Smooth muscle cell (in vitro differentiated cells): ENCODE results near the gene POLR2L. TPM values are rescaled to one million over a fixed set of nuclear protein-coding genes. Genes with fewer than 3 reads are reported as not detected.
A peak's percentile ranks its signal among the peaks of the same experiment; 100 is the strongest.

ENCODE experiments used
- DNase-seq: peaks from one replicate; lab custom pipeline; 2025; ENCODE audit not compliant: unreplicated experiment; lab: John Stamatoyannopoulos, UW
- H2AFZ ChIP-seq: fragments of 200-600 bp; sonication (generic); 2 replicates; pipeline ENCODE4 v1.6.0; 2016; ENCODE audit warnings: antibody characterized with exemption, low read depth, mild to moderate bottlenecking
- H3F3A ChIP-seq: fragments of 200-600 bp; sonication (generic); 2 replicates; pipeline ENCODE4 v1.6.0; 2017; ENCODE audit warnings: antibody characterized with exemption, low read depth
- H3K27ac ChIP-seq: fragments of 200-600 bp; sonication (generic); 2 replicates; pipeline ENCODE4 v1.5.1; 2016; ENCODE audit warnings: low read depth, mild to moderate bottlenecking
- H3K27me3 ChIP-seq: fragments of 200-600 bp; sonication (generic); 2 replicates; pipeline ENCODE4 v1.6.1; 2016; ENCODE audit warnings: low read depth, mild to moderate bottlenecking
- H3K36me3 ChIP-seq: fragments of 200-600 bp; sonication (generic); 2 replicates; pipeline ENCODE4 v1.5.1; 2016; ENCODE audit warnings: low read depth
- H3K4me1 ChIP-seq: fragments of 200-600 bp; sonication (generic); 2 replicates; pipeline ENCODE4 v1.5.1; 2016; ENCODE audit warnings: low read depth
- H3K4me2 ChIP-seq: fragments of 200-600 bp; sonication (generic); 2 replicates; pipeline ENCODE4 v1.6.0; 2016; ENCODE audit warnings: mild to moderate bottlenecking
- H3K4me3 ChIP-seq: fragments of 200-600 bp; sonication (generic); 2 replicates; pipeline ENCODE4 v1.5.1; 2016; ENCODE audit warnings: mild to moderate bottlenecking
- H3K79me2 ChIP-seq: fragments of 200-600 bp; sonication (generic); 2 replicates; pipeline ENCODE4 v1.6.0; 2016; ENCODE audit warnings: low read depth, mild to moderate bottlenecking
- H3K9ac ChIP-seq: fragments of 200-600 bp; sonication (generic); 2 replicates; pipeline ENCODE4 v1.6.0; 2016; ENCODE audit warnings: low read depth
- H3K9me3 ChIP-seq: fragments of 200-600 bp; sonication (generic); replicated peaks from 2 replicates; pipeline ENCODE4 v1.5.1; 2016; ENCODE audit warnings: low read depth
- H4K20me1 ChIP-seq: fragments of 200-600 bp; sonication (generic); 2 replicates; pipeline ENCODE4 v1.6.0; 2016; ENCODE audit warnings: low read depth
- WGBS: methylation state at CpG from one replicate; pipeline ENCODE4 v1.1.7; 2016; ENCODE audit warnings: low lambda C conversion rate; 5-methylcytosine and 5-hydroxymethylcytosine counted together
- polyA plus RNA-seq: library from polyadenylated mRNA; unstranded; fragments of >200 nt; fragmentation: Nextera tagmentation; extraction: Ambion mirVana; gene quantifications from 2 replicates; pipeline ENCODE4 v1.2.1, GENCODE V29; 2016
- total RNA-seq: library from RNA; depleted of rRNA; stranded (reverse); fragments of >200 nt; gene quantifications from 2 replicates; pipeline ENCODE4 v1.2.3, GENCODE V29; 2014
- TF ChIP-seq, protein P1 (sequence below): fragments of 200-600 bp; sonication (generic); IDR thresholded peaks from 2 replicates; pipeline ENCODE4 v1.5.1; 2017; ENCODE audit warnings: borderline replicate concordance, mild to moderate bottlenecking, antibody characterized with exemption; ENCODE audit not compliant: insufficient read depth, poor library complexity, severe bottlenecking

The POLR2L gene
- total and polyA plus RNA-seq, 2 experiments from 2014 or later: 51.4 to 380 TPM

DNA sequence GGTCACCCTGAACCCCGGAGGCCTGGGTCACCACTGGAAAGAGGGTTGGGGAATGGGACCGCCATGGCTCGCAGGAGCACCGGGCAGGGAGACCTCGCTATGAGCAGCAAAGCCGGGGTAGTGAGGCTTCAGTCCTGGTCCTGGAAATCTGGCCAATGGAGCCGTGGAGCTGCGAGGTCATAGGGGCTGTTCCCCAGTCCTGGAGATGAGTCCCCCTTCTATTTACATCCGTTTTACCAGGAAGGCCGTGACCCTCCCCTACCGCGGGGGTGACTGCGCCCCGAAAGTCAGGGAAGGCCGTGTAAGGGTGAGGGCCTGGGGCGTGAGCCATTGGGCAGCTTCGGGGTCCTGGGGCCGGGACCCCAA is 37.7 kb downstream of the POLR2L start:
- Histone ChIP-seq H3K79me2 (peaks cover 16% of the 10 kb centered on the region), H3K4me2 (peak overlapping the region; percentile 98), H2AFZ (no peak overlapping the region), H3K36me3 (no peaks in the 10 kb centered on the region), H3K9ac (no peak overlapping the region), H3F3A (no peaks in the 10 kb centered on the region), H3K4me3 (peak overlapping the region; percentile 76), H3K9me3 (no peaks in the 10 kb centered on the region), H3K27ac (no peak overlapping the region), H3K4me1 (peaks cover 16% of the 10 kb centered on the region), H4K20me1 (no peaks in the 10 kb centered on the region), H3K27me3 (no peaks in the 10 kb centered on the region)
- TF ChIP-seq, protein P1, sequence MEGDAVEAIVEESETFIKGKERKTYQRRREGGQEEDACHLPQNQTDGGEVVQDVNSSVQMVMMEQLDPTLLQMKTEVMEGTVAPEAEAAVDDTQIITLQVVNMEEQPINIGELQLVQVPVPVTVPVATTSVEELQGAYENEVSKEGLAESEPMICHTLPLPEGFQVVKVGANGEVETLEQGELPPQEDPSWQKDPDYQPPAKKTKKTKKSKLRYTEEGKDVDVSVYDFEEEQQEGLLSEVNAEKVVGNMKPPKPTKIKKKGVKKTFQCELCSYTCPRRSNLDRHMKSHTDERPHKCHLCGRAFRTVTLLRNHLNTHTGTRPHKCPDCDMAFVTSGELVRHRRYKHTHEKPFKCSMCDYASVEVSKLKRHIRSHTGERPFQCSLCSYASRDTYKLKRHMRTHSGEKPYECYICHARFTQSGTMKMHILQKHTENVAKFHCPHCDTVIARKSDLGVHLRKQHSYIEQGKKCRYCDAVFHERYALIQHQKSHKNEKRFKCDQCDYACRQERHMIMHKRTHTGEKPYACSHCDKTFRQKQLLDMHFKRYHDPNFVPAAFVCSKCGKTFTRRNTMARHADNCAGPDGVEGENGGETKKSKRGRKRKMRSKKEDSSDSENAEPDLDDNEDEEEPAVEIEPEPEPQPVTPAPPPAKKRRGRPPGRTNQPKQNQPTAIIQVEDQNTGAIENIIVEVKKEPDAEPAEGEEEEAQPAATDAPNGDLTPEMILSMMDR: no peak
- no peak for DNase-seq
- 44% methylated on average over 16 of the region's 18 CpGs for WGBS

DNA sequence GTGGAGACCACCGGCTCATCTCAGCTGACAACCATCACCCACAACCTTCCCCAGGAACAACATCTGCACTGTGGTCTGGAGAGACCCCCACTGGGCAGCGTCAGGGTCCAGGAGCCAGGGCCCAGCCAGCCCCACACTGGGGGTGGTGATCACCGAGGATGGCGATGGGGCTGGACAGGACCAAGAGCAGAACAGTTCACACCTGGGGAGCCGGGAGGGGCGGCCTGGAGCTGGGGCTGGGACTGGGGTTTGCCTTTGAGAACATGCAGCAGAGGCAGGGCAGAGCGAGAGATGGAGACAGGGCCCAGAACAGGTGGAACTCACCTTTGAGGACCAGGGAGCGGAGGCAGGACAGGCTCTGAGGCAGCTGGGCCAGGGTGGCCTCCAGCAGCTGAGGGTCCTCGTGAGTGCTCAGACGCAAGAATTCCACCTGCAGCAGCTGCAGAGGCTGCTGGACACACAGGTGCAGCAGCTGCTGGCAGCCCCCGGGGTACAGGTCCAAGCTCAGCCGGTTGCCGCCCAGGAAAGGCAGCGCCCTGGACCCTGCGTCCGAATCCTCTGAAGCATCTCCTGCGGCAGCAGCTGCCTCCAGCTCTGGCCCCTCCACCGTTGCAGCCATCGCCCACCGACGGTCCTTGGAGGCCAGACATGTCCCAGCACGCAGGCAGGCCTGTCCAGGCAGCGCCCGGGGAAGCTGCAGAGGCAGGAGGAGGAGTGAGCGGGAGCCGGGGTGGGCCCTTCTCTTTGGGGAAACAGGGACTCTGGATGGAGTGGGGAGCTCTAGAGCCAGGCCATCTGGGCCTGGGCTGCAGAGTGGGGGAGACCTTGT is 38.3 kb downstream of the POLR2L start:
- H3K27ac ChIP-seq: no peak overlapping the region
- WGBS: 77% methylated on average over 26 of the region's 26 CpGs
- H3K27me3 ChIP-seq: no peaks in the 10 kb centered on the region
- peak overlapping the region; percentile 76 for H3K4me3 ChIP-seq
- no peaks in the 10 kb centered on the region for H3F3A ChIP-seq
- no peak overlapping the region for H3K9ac ChIP-seq
- H3K36me3 ChIP-seq: no peaks in the 10 kb centered on the region
- no peak overlapping the region for H2AFZ ChIP-seq
- TF ChIP-seq, protein P1: no peak
- peaks cover 16% of the 10 kb centered on the region for H3K4me1 ChIP-seq
- peaks cover 16% of the 10 kb centered on the region for H3K79me2 ChIP-seq
- no peak for DNase-seq
- H4K20me1 ChIP-seq: no peaks in the 10 kb centered on the region
- peak overlapping the region; percentile 98 for H3K4me2 ChIP-seq
- H3K9me3 ChIP-seq: no peaks in the 10 kb centered on the region

DNA sequence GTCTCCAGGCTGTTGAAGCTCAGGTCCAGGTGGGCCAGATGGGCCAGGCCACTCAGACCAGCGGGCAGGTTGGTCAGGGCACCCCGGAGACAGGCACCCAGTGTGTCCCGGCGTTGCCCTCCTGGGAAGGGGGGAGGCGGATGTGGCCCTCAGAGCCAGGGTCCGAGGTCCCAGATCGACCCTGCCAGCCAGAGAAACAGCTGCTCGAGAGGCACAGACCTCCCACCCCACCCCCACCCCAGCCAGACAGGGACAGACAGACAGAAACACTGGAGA is 38.9 kb downstream of the POLR2L start:
- Histone ChIP-seq H3K79me2 (peaks cover 11% of the 10 kb centered on the region), H3K4me1 (peaks cover 12% of the 10 kb centered on the region), H3F3A (no peaks in the 10 kb centered on the region), H3K9me3 (no peaks in the 10 kb centered on the region), H3K27ac (no peak overlapping the region), H3K27me3 (no peaks in the 10 kb centered on the region), H3K9ac (no peak overlapping the region), H3K4me3 (no peak overlapping the region), H3K36me3 (no peaks in the 10 kb centered on the region), H2AFZ (no peak overlapping the region), H4K20me1 (no peaks in the 10 kb centered on the region), H3K4me2 (peak overlapping the region; percentile 98)
- TF ChIP-seq, protein P1: no peak
- WGBS: 98% methylated on average over 8 of the region's 8 CpGs
- no peak for DNase-seq
